Aorta (tissue), 5 donors: Measurements from ENCODE around the gene ADAMTS12. TPM values are rescaled to one million over a fixed set of nuclear protein-coding genes. Genes with fewer than 3 reads are reported as not detected.

Experiments used
- ATAC-seq: fragments of 200-7000 bp; cut with Tn5 transposase; one replicate; pipeline ENCODE4 v1.9.1; 2022; ENCODE audit warnings: moderate library complexity; ENCODE audit not compliant: low FRiP score
- DNase-seq, 2 donors: peaks; one replicate each; pipeline ENCODE4 v3.0.0-alpha.2; 2020
- H3K27ac ChIP-seq, 2 donors: one replicate each; pipeline ENCODE4 v1.5.1; 2013; ENCODE audit warnings: low read length in 2 of 2, mild to moderate bottlenecking in 2 of 2, moderate library complexity in 2 of 2, control low read depth in 1 of 2, inconsistent platforms in 1 of 2, low read depth in 1 of 2
- H3K27me3 ChIP-seq, 2 donors: one replicate each; pipeline ENCODE4 v1.6.1; 2013; ENCODE audit warnings: control low read depth in 1 of 2, low read length in 1 of 2, mild to moderate bottlenecking in 1 of 2, moderate library complexity in 1 of 2; ENCODE audit not compliant: insufficient read depth in 2 of 2, control insufficient read depth in 1 of 2
- H3K36me3 ChIP-seq, 2 donors: one replicate each; pipeline ENCODE4 v1.6.1; 2013; ENCODE audit warnings: control low read depth in 1 of 2, low read length in 1 of 2, mild to moderate bottlenecking in 1 of 2; ENCODE audit not compliant: insufficient read depth in 2 of 2, control insufficient read depth in 1 of 2
- H3K4me1 ChIP-seq, 2 donors: one replicate each; pipeline ENCODE4 v1.6.1; 2013; ENCODE audit warnings: low read length in 2 of 2, control low read depth in 1 of 2, mild to moderate bottlenecking in 1 of 2, moderate library complexity in 1 of 2; ENCODE audit not compliant: insufficient read depth in 2 of 2, control insufficient read depth in 1 of 2
- H3K4me3 ChIP-seq, 2 donors: one replicate each; pipeline ENCODE4 v1.5.1; 2013; ENCODE audit warnings: low read length in 2 of 2, control low read depth in 1 of 2, mild to moderate bottlenecking in 1 of 2
- H3K9me3 ChIP-seq: one replicate; pipeline ENCODE4 v1.6.1; 2013; ENCODE audit warnings: mild to moderate bottlenecking, low read length; ENCODE audit not compliant: control insufficient read depth
- WGBS, 2 donors: extraction: QIAGEN DNeasy Blood & Tissue Kit; methylation state at CpG; one replicate each; pipeline ENCODE4 v1.1.7; 2013; 5-methylcytosine and 5-hydroxymethylcytosine counted together
- intact Hi-C, 2 donors: fragments of 100-400 bp; cut with DNase I; formaldehyde crosslinking; loops; one replicate each; pipeline versions ENCODE4 v1.14.2 to v1.15.0; 2022
- polyA plus RNA-seq, 2 donors: library from polyadenylated mRNA; stranded (reverse); fragments of 200-250 nt; gene quantifications; one replicate each; pipeline ENCODE4 v1.2.3, GENCODE V29; 2013
- total RNA-seq, 2 donors: library from RNA; stranded (reverse); fragmentation: NEBNext Ultra II Directional; extraction: Animal tissue kit (Norgen Biotek cat#: 25700); gene quantifications; one replicate each; pipeline ENCODE4 v1.2.1, GENCODE V29; 2021
- donor health status: healthy with polysubstance abuse.
- donor health status: Bipolar disorder and iron deficiency.
- donor health status: DM: no; HTN: no; CAD: no.
- donor health status: DM: no; HTN: no; CAD: no.
- donor health status: DM: yes; HTN: yes; CAD: no.

ADAMTS12 gene
- total and polyA plus RNA-seq, 4 donors: 0.50 to 7.3 (median 2.8) TPM

GRCh38 chr5:33631139-33631538 lies 260.7 kb downstream of the ADAMTS12 start:
- Histone ChIP-seq H3K27me3 (no peaks in the 10 kb centered on the region), H3K9me3 (no peaks in the 10 kb centered on the region), H3K36me3 (no peaks in the 10 kb centered on the region), H3K27ac (no peak overlapping the region), H3K4me3 (no peak overlapping the region), H3K4me1 (no peaks in the 10 kb centered on the region)
- DNase-seq: no peak
- intact Hi-C loops: no loop called here
- WGBS, 2 donors: 96 to 98% methylated on average over 1 of the region's 1 CpG
- ATAC-seq: no peak

GRCh38 chr5:33629999-33630398 lies 261.8 kb downstream of the ADAMTS12 start:
- H3K27me3 ChIP-seq: no peaks in the 10 kb centered on the region
- H3K27ac ChIP-seq: no peak overlapping the region
- H3K4me3 ChIP-seq: no peak overlapping the region
- ATAC-seq (no peak), DNase-seq (no peak)
- intact Hi-C loops: no loop called here
- 84 to 89% methylated on average over 2 of the region's 2 CpGs for WGBS, 2 donors
- no peaks in the 10 kb centered on the region for H3K4me1 ChIP-seq
- H3K36me3 ChIP-seq: no peaks in the 10 kb centered on the region
- H3K9me3 ChIP-seq: no peaks in the 10 kb centered on the region

- no peak for DNase-seq
- Histone ChIP-seq H3K9me3 (no peaks in the 10 kb centered on the region), H3K27me3 (no peaks in the 10 kb centered on the region), H3K27ac (no peak overlapping the region), H3K36me3 (no peaks in the 10 kb centered on the region), H3K4me3 (no peak overlapping the region), H3K4me1 (no peaks in the 10 kb centered on the region)
- 83 to 88% methylated on average over 1 of the region's 1 CpG for WGBS, 2 donors
- ATAC-seq: no peak
- intact Hi-C loops: no loop called here
Measured at GRCh38 chr5:33628796-33629195, 263.0 kb downstream of the ADAMTS12 start.

DNA sequence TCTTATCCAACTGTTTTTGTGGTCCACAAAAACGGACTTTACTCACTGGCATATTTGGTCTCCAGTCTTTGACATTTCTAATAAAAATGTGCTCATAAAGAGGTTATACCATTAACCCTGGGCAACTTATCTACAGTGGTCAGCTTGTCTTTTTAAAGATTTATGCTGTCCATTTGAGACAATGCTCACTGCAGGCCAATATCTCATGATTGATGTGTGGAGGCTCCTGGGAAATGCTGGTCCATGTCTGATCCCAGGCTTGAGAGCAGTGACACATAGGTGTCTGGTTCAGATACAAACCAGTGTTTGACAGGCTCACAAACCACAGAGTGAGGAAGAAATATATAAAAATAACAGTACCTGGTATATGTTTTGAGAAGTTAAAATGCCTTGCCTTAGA lies 270.3 kb downstream of the ADAMTS12 start:
- H3K4me1 ChIP-seq: no peaks in the 10 kb centered on the region
- no peaks in the 10 kb centered on the region for H3K36me3 ChIP-seq
- no peak overlapping the region for H3K27ac ChIP-seq
- intact Hi-C loops: no loop called here
- no peaks in the 10 kb centered on the region for H3K27me3 ChIP-seq
- WGBS, 2 donors: 60 to 61% methylated on average over 1 of the region's 1 CpG
- no peaks in the 10 kb centered on the region for H3K9me3 ChIP-seq
- ATAC-seq (no peak), DNase-seq (no peak)
- H3K4me3 ChIP-seq: no peak overlapping the region

DNA sequence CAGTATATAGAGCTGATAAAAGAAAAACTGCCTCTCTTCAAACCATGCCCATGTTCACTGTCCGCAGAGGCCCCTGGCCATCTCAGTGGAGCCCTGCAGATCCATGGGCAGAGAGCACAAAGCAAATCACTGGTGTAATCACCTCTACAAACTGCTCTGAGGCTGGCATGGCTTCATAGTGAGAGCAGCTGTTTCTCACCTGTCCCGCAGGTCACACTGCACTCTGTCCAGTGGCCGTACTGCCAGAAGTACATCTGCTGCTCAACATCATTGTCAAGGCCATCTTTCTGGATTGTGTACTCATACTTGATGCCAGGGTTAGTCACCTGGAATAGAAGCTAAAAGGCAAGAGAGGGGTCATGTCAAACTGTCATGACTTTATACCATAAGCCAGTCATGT lies 277.8 kb downstream of the ADAMTS12 start:
- no peak overlapping the region for H3K4me3 ChIP-seq
- WGBS, 2 donors: 98 to 100% methylated on average over 3 of the region's 3 CpGs
- DNase-seq: no peak
- H3K27me3 ChIP-seq: no peaks in the 10 kb centered on the region
- no peaks in the 10 kb centered on the region for H3K36me3 ChIP-seq
- no peaks in the 10 kb centered on the region for H3K9me3 ChIP-seq
- intact Hi-C loops: no loop called here
- no peaks in the 10 kb centered on the region for H3K4me1 ChIP-seq
- no peak for ATAC-seq
- H3K27ac ChIP-seq: no peak overlapping the region

GRCh38 chr5:33612386-33612785 lies 279.4 kb downstream of the ADAMTS12 start:
- H3K27me3 ChIP-seq: no peaks in the 10 kb centered on the region
- intact Hi-C loops: no loop called here
- no peak overlapping the region for H3K4me3 ChIP-seq
- H3K9me3 ChIP-seq: no peaks in the 10 kb centered on the region
- ATAC-seq (no peak), DNase-seq (no peak)
- H3K36me3 ChIP-seq: no peaks in the 10 kb centered on the region
- H3K4me1 ChIP-seq: peaks cover 0 to 2% of the 10 kb centered on the region in 2 donors
- no peak overlapping the region for H3K27ac ChIP-seq
- 69 to 74% methylated on average over 1 of the region's 1 CpG for WGBS, 2 donors

DNA sequence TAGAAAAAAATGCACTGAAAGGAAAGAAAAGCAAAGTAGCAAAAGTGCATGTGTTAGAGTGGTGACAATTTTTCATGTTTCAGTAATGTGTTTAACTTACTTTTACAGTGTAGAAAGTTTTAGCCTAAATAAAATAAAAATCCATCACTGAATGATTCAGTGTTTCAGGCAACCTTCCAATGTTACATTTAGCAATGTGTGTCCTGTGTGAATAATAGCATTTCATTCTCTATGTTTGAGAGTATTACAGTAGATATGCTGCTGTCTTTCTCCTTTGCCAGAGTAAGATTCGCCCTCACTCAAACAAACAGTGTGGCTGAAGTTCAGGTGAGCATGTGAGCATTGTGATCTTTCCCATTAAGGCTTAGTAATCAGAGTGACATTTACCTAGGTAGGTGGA lies 279.9 kb downstream of the ADAMTS12 start:
- DNase-seq (no peak), ATAC-seq (no peak)
- Histone ChIP-seq H3K4me1 (peaks cover 0 to 2% of the 10 kb centered on the region in 2 donors), H3K27ac (no peak overlapping the region), H3K36me3 (no peaks in the 10 kb centered on the region), H3K9me3 (no peaks in the 10 kb centered on the region), H3K4me3 (no peak overlapping the region), H3K27me3 (no peaks in the 10 kb centered on the region)
- intact Hi-C loops: no loop called here
- WGBS, 2 donors: 3 to 7% methylated on average over 1 of the region's 1 CpG

GRCh38 chr5:33608344-33609041 lies 283.3 kb downstream of the ADAMTS12 start:
- ATAC-seq: no peak
- WGBS, 2 donors: 77% methylated on average over 8 of the region's 8 CpGs
- H3K4me1 ChIP-seq: peaks cover 0 to 2% of the 10 kb centered on the region in 2 donors

GRCh38 chr5:33604503-33604902 lies 287.3 kb downstream of the ADAMTS12 start:
- no peak overlapping the region for H3K4me3 ChIP-seq

More at GRCh38 chr5:33608344-33609041, 283.3 kb downstream of the ADAMTS12 start:
- H3K27me3 ChIP-seq: no peaks in the 10 kb centered on the region
- H3K36me3 ChIP-seq: no peaks in the 10 kb centered on the region
- intact Hi-C loops: no loop called here
- no peak for DNase-seq
- no peak overlapping the region for H3K4me3 ChIP-seq
- no peak overlapping the region for H3K27ac ChIP-seq
- H3K9me3 ChIP-seq: no peaks in the 10 kb centered on the region

More at GRCh38 chr5:33604503-33604902, 287.3 kb downstream of the ADAMTS12 start:
- H3K36me3 ChIP-seq: no peaks in the 10 kb centered on the region
- WGBS, 2 donors: 94% methylated on average over 2 of the region's 2 CpGs
- ATAC-seq: no peak
- no peak for DNase-seq
- H3K27ac ChIP-seq: no peak overlapping the region
- H3K4me1 ChIP-seq: peaks cover 0 to 2% of the 10 kb centered on the region in 2 donors
- intact Hi-C loops: no loop called here
- H3K9me3 ChIP-seq: no peaks in the 10 kb centered on the region
- no peaks in the 10 kb centered on the region for H3K27me3 ChIP-seq
